ENCODE results near the gene MSANTD4. TPM values are rescaled to one million over a fixed set of nuclear protein-coding genes. Genes with fewer than 3 reads are reported as not detected.
"Not testable (repeated sequence)": the region's sequence is repeated elsewhere in the genome, so short reads cannot be mapped to it uniquely, and the experiment has no call there.

Gene MSANTD4
- total RNA-seq, 1 donor from 2014 or later = 3.1 TPM

GRCh38 chr11:106012744-106013143 lies 9.3 kb downstream of the MSANTD4 start:
- no peak for ATAC-seq

- ATAC-seq = no peak
Measured at GRCh38 chr11:106011481-106011880, 10.6 kb downstream of the MSANTD4 start.

GRCh38 chr11:106003094-106003493 lies 18.9 kb downstream of the MSANTD4 start:
- not testable (repeated sequence) for ATAC-seq

GRCh38 chr11:106001304-106002012 lies 20.6 kb downstream of the MSANTD4 start:
- ATAC-seq = no peak

- ATAC-seq = no peak
Measured at GRCh38 chr11:105991888-105992287, 30.2 kb downstream of the MSANTD4 start.

- ATAC-seq = no peak
Measured at GRCh38 chr11:105989124-105989523, 32.9 kb downstream of the MSANTD4 start.

GRCh38 chr11:105988197-105988596 lies 33.8 kb downstream of the MSANTD4 start:
- no peak for ATAC-seq

- no peak for ATAC-seq
Measured at GRCh38 chr11:105986554-105986953, 35.5 kb downstream of the MSANTD4 start.

- ATAC-seq = no peak
Measured at GRCh38 chr11:105979997-105980703, 41.9 kb downstream of the MSANTD4 start.

GRCh38 chr11:105975128-105975527 lies 46.9 kb downstream of the MSANTD4 start:
- no peak for ATAC-seq

GRCh38 chr11:105969756-105970155 lies 52.3 kb downstream of the MSANTD4 start:
- no peak for ATAC-seq

GRCh38 chr11:105968021-105968697 lies 53.9 kb downstream of the MSANTD4 start:
- no peak for ATAC-seq

GRCh38 chr11:105960252-105961245 lies 61.5 kb downstream of the MSANTD4 start:
- ATAC-seq = no peak

Other genes with a start within 250 kb of the MSANTD4 start
- 3.1 TPM for gene KBTBD3, start 55.1 kb upstream of the MSANTD4 start, total RNA-seq
- 23.6 TPM for gene AASDHPPT, start 55.4 kb upstream of the MSANTD4 start, total RNA-seq